Measurements from ENCODE around the gene EVA1B.

DNA sequence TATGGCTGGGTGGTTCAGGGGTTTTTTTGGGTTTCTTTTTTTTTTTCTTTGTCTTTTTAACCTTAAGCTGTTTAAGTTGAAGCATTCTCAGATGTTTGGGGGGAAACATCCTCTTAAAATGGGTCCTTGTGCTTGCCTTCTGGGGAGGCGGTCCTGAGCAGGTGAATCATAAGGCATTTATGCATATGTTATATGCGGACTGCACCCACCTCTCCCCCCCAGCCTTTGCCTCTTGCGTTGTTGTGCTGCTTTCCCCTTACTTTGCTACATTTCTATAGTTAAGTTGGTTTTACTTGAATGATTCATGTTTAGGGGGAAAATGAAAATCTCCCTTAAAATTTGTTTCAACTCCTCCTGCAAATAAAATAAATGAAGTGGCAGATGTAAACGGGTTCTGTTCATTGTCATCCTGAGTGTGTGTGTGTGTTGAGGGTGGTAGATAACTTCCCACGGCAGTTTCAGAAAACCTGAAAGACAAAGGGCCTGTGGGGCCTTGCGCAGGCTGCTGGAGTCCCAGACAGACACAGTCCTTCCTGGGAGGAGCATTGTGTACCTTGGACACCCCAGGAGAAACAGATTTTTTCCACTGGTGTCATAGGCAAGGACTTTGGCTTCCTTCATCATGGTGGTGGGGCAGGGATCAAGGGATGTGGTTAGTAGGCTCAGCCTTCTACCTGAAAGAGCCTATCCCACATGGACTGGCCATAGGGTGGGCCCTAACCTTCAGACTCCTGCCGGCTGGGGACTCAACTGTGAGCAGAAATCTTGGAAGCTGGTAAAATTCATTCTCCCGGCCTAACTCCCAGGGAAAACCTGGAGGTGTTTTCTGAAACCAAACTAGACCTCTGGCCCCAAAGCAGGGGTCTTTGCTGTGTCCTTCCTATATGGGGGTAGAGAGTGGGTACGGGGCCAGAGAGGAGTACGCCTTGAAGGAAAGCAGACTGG lies 18.2 kb downstream of the EVA1B start:
- TF ChIP-seq, protein P1, sequence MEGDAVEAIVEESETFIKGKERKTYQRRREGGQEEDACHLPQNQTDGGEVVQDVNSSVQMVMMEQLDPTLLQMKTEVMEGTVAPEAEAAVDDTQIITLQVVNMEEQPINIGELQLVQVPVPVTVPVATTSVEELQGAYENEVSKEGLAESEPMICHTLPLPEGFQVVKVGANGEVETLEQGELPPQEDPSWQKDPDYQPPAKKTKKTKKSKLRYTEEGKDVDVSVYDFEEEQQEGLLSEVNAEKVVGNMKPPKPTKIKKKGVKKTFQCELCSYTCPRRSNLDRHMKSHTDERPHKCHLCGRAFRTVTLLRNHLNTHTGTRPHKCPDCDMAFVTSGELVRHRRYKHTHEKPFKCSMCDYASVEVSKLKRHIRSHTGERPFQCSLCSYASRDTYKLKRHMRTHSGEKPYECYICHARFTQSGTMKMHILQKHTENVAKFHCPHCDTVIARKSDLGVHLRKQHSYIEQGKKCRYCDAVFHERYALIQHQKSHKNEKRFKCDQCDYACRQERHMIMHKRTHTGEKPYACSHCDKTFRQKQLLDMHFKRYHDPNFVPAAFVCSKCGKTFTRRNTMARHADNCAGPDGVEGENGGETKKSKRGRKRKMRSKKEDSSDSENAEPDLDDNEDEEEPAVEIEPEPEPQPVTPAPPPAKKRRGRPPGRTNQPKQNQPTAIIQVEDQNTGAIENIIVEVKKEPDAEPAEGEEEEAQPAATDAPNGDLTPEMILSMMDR (conservative IDR thresholded peaks at IDR 0.05; ENCODE audit: low read depth, low read length), result no peak
- no peak for TF ChIP-seq RAD21 (IDR thresholded peaks at IDR 0.05; ENCODE audit: low read length)
- TF ChIP-seq RFX5 (IDR thresholded peaks at IDR 0.05; ENCODE audit: low read depth, low read length), result no peak
- no peak for TF ChIP-seq POLR2A (IDR thresholded peaks at IDR 0.05; ENCODE audit: low read depth, low read length)
- TF ChIP-seq, protein P2, sequence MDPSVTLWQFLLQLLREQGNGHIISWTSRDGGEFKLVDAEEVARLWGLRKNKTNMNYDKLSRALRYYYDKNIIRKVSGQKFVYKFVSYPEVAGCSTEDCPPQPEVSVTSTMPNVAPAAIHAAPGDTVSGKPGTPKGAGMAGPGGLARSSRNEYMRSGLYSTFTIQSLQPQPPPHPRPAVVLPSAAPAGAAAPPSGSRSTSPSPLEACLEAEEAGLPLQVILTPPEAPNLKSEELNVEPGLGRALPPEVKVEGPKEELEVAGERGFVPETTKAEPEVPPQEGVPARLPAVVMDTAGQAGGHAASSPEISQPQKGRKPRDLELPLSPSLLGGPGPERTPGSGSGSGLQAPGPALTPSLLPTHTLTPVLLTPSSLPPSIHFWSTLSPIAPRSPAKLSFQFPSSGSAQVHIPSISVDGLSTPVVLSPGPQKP (IDR thresholded peaks at IDR 0.05; ENCODE audit: borderline replicate concordance, low read depth, low read length), result no peak

Data from IMR-90 (cell line).